Measurements from ENCODE around the gene PLA1A.
A peak's percentile ranks its signal among the peaks of the same experiment; 100 is the strongest.

The PLA1A gene

GRCh38 chr3:119625451-119626153 lies 27.9 kb downstream of the PLA1A start:
- TF ChIP-seq Cebpa-rat (IDR thresholded peaks at IDR 0.05): no peak
- no peaks in the 10 kb centered on the region for H3K27me3 ChIP-seq
- H3K9me3 ChIP-seq (replicated peaks in 1 of 11): no peaks in the 10 kb centered on the region
- H3K36me3 ChIP-seq: no peaks in the 10 kb centered on the region
- H3K4me2 ChIP-seq: peak overlapping the region in 3 of 11 experiments; percentile 75 to 86 (median 80); a peak in 5 of 22 replicates
- H4K20me1 ChIP-seq: no peaks in the 10 kb centered on the region
- H3K9ac ChIP-seq: no peak overlapping the region
- 0 out of 22 replicates have a peak overlapping the region, but pooled peaks of 1 of the 11 experiments have one; percentile 8 for H3K27ac ChIP-seq
- H3K4me1 ChIP-seq: peaks cover 0 to 79% (median 4%) of the 10 kb centered on the region in 10 experiments; a peak in 11 of 20 replicates
- no peak overlapping the region for H3K4me3 ChIP-seq

- Histone ChIP-seq H3K27ac (peak overlapping the region in 2 of 11 experiments; percentile 74 to 76; a peak in 2 of 22 replicates), H3K27me3 (no peaks in the 10 kb centered on the region), H3K4me3 (no peak overlapping the region), H4K20me1 (no peaks in the 10 kb centered on the region), H3K4me2 (peak overlapping the region in 3 of 11 experiments; percentile 75 to 86 (median 80); a peak in 6 of 22 replicates), H3K9ac (no peak overlapping the region), H3K4me1 (peaks cover 0 to 84% (median 7%) of the 10 kb centered on the region in 10 experiments; a peak in 11 of 20 replicates), H3K9me3 (replicated peaks in 1 of 11) (no peaks in the 10 kb centered on the region), H3K36me3 (no peaks in the 10 kb centered on the region)
- TF ChIP-seq Cebpa-rat (IDR thresholded peaks at IDR 0.05): no peak
Observed at GRCh38 chr3:119626196-119626595, 28.5 kb downstream of the PLA1A start.

GRCh38 chr3:119627461-119627860 lies 29.8 kb downstream of the PLA1A start:
- peaks cover 0 to 87% (median 7%) of the 10 kb centered on the region in 10 experiments; a peak in 11 of 20 replicates for H3K4me1 ChIP-seq
- no peaks in the 10 kb centered on the region for H3K36me3 ChIP-seq
- H3K4me2 ChIP-seq: peak overlapping the region in 4 of 11 experiments; percentile 43 to 86 (median 78); a peak in 8 of 22 replicates
- no peaks in the 10 kb centered on the region for H4K20me1 ChIP-seq
- no peak for TF ChIP-seq Cebpa-rat (IDR thresholded peaks at IDR 0.05)
- H3K9me3 ChIP-seq (replicated peaks in 1 of 11): no peaks in the 10 kb centered on the region
- no peaks in the 10 kb centered on the region for H3K27me3 ChIP-seq
- H3K27ac ChIP-seq: peak overlapping the region in 5 of 11 experiments; percentile 13 to 76 (median 53); a peak in 9 of 22 replicates
- H3K4me3 ChIP-seq: no peak overlapping the region
- peak overlapping the region in 2 of 11 experiments; percentile 41 to 52; a peak in 2 of 22 replicates for H3K9ac ChIP-seq

GRCh38 chr3:119628390-119628789 lies 30.7 kb downstream of the PLA1A start:
- no peak for TF ChIP-seq Cebpa-rat (IDR thresholded peaks at IDR 0.05)
- no peak overlapping the region for H3K4me3 ChIP-seq
- no peak overlapping the region for H3K9ac ChIP-seq
- no peaks in the 10 kb centered on the region for H3K27me3 ChIP-seq
- peaks cover 0 to 95% (median 7%) of the 10 kb centered on the region in 10 experiments; a peak in 11 of 20 replicates for H3K4me1 ChIP-seq
- H3K4me2 ChIP-seq: peak overlapping the region in 3 of 11 experiments; percentile 75 to 86 (median 80); a peak in 6 of 22 replicates
- no peaks in the 10 kb centered on the region for H3K9me3 ChIP-seq (replicated peaks in 1 of 11)
- no peaks in the 10 kb centered on the region for H3K36me3 ChIP-seq
- peak overlapping the region in 3 of 11 experiments; percentile 53 to 76 (median 74); a peak in 4 of 22 replicates for H3K27ac ChIP-seq
- H4K20me1 ChIP-seq: no peaks in the 10 kb centered on the region

- Histone ChIP-seq H3K36me3 (no peaks in the 10 kb centered on the region), H3K27me3 (no peaks in the 10 kb centered on the region), H3K4me3 (no peak overlapping the region), H3K4me2 (peak overlapping the region in 3 of 11 experiments; percentile 75 to 86 (median 80); a peak in 6 of 22 replicates), H3K27ac (peak overlapping the region in 3 of 11 experiments; percentile 34 to 76 (median 74); a peak in 5 of 22 replicates), H3K4me1 (peaks cover 0 to 97% (median 7%) of the 10 kb centered on the region in 10 experiments; a peak in 11 of 20 replicates), H3K9ac (no peak overlapping the region), H3K9me3 (replicated peaks in 1 of 11) (no peaks in the 10 kb centered on the region), H4K20me1 (no peaks in the 10 kb centered on the region)
- no peak for TF ChIP-seq Cebpa-rat (IDR thresholded peaks at IDR 0.05)
Observed at GRCh38 chr3:119628816-119629445, 31.2 kb downstream of the PLA1A start.

- peak overlapping the region in 7 of 11 experiments; percentile 5 to 86 (median 62); a peak in 11 of 22 replicates for H3K4me2 ChIP-seq
- no peaks in the 10 kb centered on the region for H3K9me3 ChIP-seq (replicated peaks in 1 of 11)
- peak overlapping the region in 1 of 11 experiments; percentile 21; a peak in 2 of 22 replicates for H3K9ac ChIP-seq
- peak overlapping the region in 3 of 11 experiments; percentile 34 to 50 (median 48); a peak in 5 of 22 replicates for H3K27ac ChIP-seq
- H3K36me3 ChIP-seq: no peaks in the 10 kb centered on the region
- H4K20me1 ChIP-seq: no peaks in the 10 kb centered on the region
- H3K4me3 ChIP-seq: no peak overlapping the region
- no peak for TF ChIP-seq Cebpa-rat (IDR thresholded peaks at IDR 0.05)
- peaks cover 0 to 93% (median 7%) of the 10 kb centered on the region in 10 experiments; a peak in 11 of 20 replicates for H3K4me1 ChIP-seq
- H3K27me3 ChIP-seq: no peaks in the 10 kb centered on the region
Observed at GRCh38 chr3:119630128-119630879, 32.6 kb downstream of the PLA1A start.

GRCh38 chr3:119630880-119631329 lies 33.2 kb downstream of the PLA1A start:
- H3K9me3 ChIP-seq (replicated peaks in 1 of 11): no peaks in the 10 kb centered on the region
- peak overlapping the region in 7 of 11 experiments; percentile 5 to 86 (median 62); a peak in 11 of 22 replicates for H3K4me2 ChIP-seq
- H3K9ac ChIP-seq: 0 out of 22 replicates have a peak overlapping the region, but pooled peaks of 1 of the 11 experiments have one; percentile 21
- no peak overlapping the region for H3K4me3 ChIP-seq
- H3K27me3 ChIP-seq: no peaks in the 10 kb centered on the region
- TF ChIP-seq Cebpa-rat (IDR thresholded peaks at IDR 0.05): no peak
- peak overlapping the region in 2 of 11 experiments; percentile 48 to 50; a peak in 4 of 22 replicates for H3K27ac ChIP-seq
- H3K4me1 ChIP-seq: peaks cover 0 to 93% (median 7%) of the 10 kb centered on the region in 10 experiments; a peak in 11 of 20 replicates
- no peaks in the 10 kb centered on the region for H3K36me3 ChIP-seq
- H4K20me1 ChIP-seq: no peaks in the 10 kb centered on the region

GRCh38 chr3:119631516-119631915 lies 33.8 kb downstream of the PLA1A start:
- Histone ChIP-seq H3K4me2 (peak overlapping the region in 3 of 11 experiments; percentile 75 to 86 (median 80); a peak in 6 of 22 replicates), H3K27me3 (no peaks in the 10 kb centered on the region), H3K27ac (peak overlapping the region in 2 of 11 experiments; percentile 48 to 50; a peak in 3 of 22 replicates), H3K9ac (no peak overlapping the region), H3K36me3 (no peaks in the 10 kb centered on the region), H3K4me3 (no peak overlapping the region), H4K20me1 (no peaks in the 10 kb centered on the region), H3K9me3 (replicated peaks in 1 of 11) (no peaks in the 10 kb centered on the region), H3K4me1 (peaks cover 0 to 93% (median 7%) of the 10 kb centered on the region in 10 experiments; a peak in 11 of 20 replicates)
- no peak for TF ChIP-seq Cebpa-rat (IDR thresholded peaks at IDR 0.05)
